DND-41 (cell line): ENCODE measurements around the gene FGFR2.

ENCODE experiments used
- ATAC-seq: fragments of 200-7000 bp; cut with Tn5 transposase; 3 replicates; pipeline ENCODE4 v1.9.1; 2021; ENCODE audit warnings: low read depth; ENCODE audit not compliant: insufficient read depth
- DNase-seq: peaks from one replicate; pipeline ENCODE4 v3.0.0-alpha.2; 2020
- H2AFZ ChIP-seq: 2 replicates; pipeline ENCODE4 v1.6.0; 2012; ENCODE audit warnings: low read depth, low read length
- H3K27ac ChIP-seq: 2 replicates; pipeline ENCODE4 v1.5.1; 2012; ENCODE audit warnings: low read length, inconsistent platforms
- H3K27me3 ChIP-seq: fragments of 200-600 bp; sonication (generic); 2 replicates; pipeline ENCODE4 v1.6.0; 2012; ENCODE audit warnings: low read length, mild to moderate bottlenecking, inconsistent platforms; ENCODE audit not compliant: insufficient read depth, poor library complexity
- H3K36me3 ChIP-seq: 2 replicates; pipeline ENCODE4 v1.5.1; 2012; ENCODE audit warnings: low read length, inconsistent platforms; ENCODE audit not compliant: insufficient read depth
- H3K4me1 ChIP-seq: 2 replicates; pipeline ENCODE4 v1.5.1; 2012; ENCODE audit warnings: mild to moderate bottlenecking, low read length; ENCODE audit not compliant: insufficient read depth
- H3K4me2 ChIP-seq: 2 replicates; pipeline ENCODE4 v1.6.0; 2012; ENCODE audit warnings: mild to moderate bottlenecking, moderate library complexity, low read length, inconsistent platforms; ENCODE audit not compliant: insufficient read depth
- H3K4me3 ChIP-seq, 2 experiments: fragments of 200-600 bp in 1 of 2; shearing (Covaris generic) in 1 of 2; 2 replicates each; pipeline ENCODE4 v1.5.1; 2012 to 2016; ENCODE audit warnings: inconsistent platforms in 2 of 2, low read length in 2 of 2, mild to moderate bottlenecking in 2 of 2, low read depth in 1 of 2, moderate library complexity in 1 of 2
- H3K79me2 ChIP-seq: 2 replicates; pipeline ENCODE4 v1.6.0; 2012; ENCODE audit warnings: low read length, inconsistent platforms; ENCODE audit not compliant: insufficient read depth
- H3K9ac ChIP-seq: 2 replicates; pipeline ENCODE4 v1.6.0; 2012; ENCODE audit warnings: low read depth, mild to moderate bottlenecking, inconsistent platforms, low read length, moderate library complexity
- H3K9me3 ChIP-seq: 2 replicates; pipeline ENCODE4 v1.5.1; 2012; ENCODE audit warnings: low read length, moderate library complexity, mild to moderate bottlenecking, inconsistent platforms; ENCODE audit not compliant: insufficient read depth, severe bottlenecking
- H4K20me1 ChIP-seq: 2 replicates; pipeline ENCODE4 v1.6.0; 2012; ENCODE audit warnings: low read length; ENCODE audit not compliant: insufficient read depth
- CTCF ChIP-seq: IDR thresholded peaks from 2 replicates; pipeline ENCODE4 v1.5.1; 2012; ENCODE audit warnings: borderline replicate concordance, low read length, moderate library complexity, mild to moderate bottlenecking; ENCODE audit not compliant: poor library complexity, severe bottlenecking; ENCODE audit errors: extremely low read depth
- EZH2 ChIP-seq: IDR thresholded peaks from 3 replicates; pipeline ENCODE4 v1.6.1; 2012; ENCODE audit warnings: borderline replicate concordance, low read depth, mild to moderate bottlenecking, moderate library complexity, low read length, inconsistent platforms; ENCODE audit not compliant: severe bottlenecking

FGFR2 gene

GRCh38 chr10:121583258-121583657 is 15.0 kb downstream of the FGFR2 start:
- H3K27me3 ChIP-seq: no peaks in the 10 kb centered on the region
- H4K20me1 ChIP-seq: no peaks in the 10 kb centered on the region
- no peaks in the 10 kb centered on the region for H3K36me3 ChIP-seq
- H3K4me1 ChIP-seq: no peaks in the 10 kb centered on the region
- H3K79me2 ChIP-seq: no peaks in the 10 kb centered on the region
- no peaks in the 10 kb centered on the region for H3K9me3 ChIP-seq
- ATAC-seq (no peak), DNase-seq (no peak)
- no peak overlapping the region for H3K4me3 ChIP-seq
- TF ChIP-seq EZH2 (no peak), CTCF (no peak)
- H3K9ac ChIP-seq: no peak overlapping the region
- H2AFZ ChIP-seq: no peak overlapping the region
- no peak overlapping the region for H3K4me2 ChIP-seq
- H3K27ac ChIP-seq: no peak overlapping the region

DNA sequence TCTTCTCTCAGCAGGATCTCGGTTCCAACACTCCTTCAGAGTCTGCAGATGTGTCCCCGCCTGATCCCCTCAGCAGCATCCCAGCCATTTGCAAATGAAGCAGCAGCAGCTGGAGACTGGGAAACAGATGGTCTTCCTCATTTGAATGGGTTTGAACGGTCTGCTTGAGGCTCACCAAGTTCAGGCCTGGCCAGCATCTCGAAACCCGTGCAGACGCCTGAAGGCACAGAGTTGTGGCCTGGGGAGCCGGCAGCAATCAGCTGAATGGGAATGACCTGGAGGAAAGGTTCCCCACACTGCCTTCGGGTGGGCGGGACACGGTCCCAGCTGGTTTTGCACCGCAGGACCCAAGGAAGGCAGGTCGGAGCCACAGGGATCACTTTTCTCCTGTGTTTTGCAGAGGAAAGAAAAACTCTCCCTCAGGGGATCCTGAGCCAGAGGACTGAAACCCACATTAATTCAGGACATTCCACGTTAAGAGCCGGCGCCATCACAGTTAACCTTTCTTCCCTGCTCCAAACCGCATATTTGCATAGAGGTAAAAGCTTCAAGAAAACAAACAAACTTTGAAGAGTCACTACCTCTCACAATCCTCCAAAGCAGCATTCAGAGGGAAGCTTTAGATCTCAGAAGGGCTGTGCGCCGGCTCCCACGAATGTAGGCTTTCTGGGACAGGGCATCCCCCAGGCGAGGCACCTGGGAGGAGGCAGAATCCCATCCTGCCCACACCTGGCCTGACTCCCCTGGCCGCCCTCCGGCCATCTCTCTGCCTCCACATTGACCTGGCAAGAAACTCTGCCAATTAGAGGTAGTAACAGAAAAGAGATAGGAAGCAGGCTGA is 17.7 kb downstream of the FGFR2 start:
- Histone ChIP-seq H3K9me3 (no peaks in the 10 kb centered on the region), H2AFZ (no peak overlapping the region), H3K4me2 (no peak overlapping the region), H3K4me1 (no peaks in the 10 kb centered on the region), H3K27me3 (no peaks in the 10 kb centered on the region), H3K9ac (no peak overlapping the region), H3K27ac (no peak overlapping the region), H3K79me2 (no peaks in the 10 kb centered on the region), H3K4me3 (no peak overlapping the region), H3K36me3 (no peaks in the 10 kb centered on the region), H4K20me1 (no peaks in the 10 kb centered on the region)
- DNase-seq (no peak), ATAC-seq (no peak)
- TF ChIP-seq CTCF (no peak), EZH2 (no peak)

GRCh38 chr10:121579656-121580055 is 18.6 kb downstream of the FGFR2 start:
- no peaks in the 10 kb centered on the region for H3K4me1 ChIP-seq

More at GRCh38 chr10:121579656-121580055, 18.6 kb downstream of the FGFR2 start:
- no peak overlapping the region for H3K27ac ChIP-seq
- no peak overlapping the region for H3K4me2 ChIP-seq
- DNase-seq (no peak), ATAC-seq (no peak)
- H3K27me3 ChIP-seq: no peaks in the 10 kb centered on the region
- H2AFZ ChIP-seq: no peak overlapping the region
- H3K9ac ChIP-seq: no peak overlapping the region
- H3K9me3 ChIP-seq: no peaks in the 10 kb centered on the region
- H3K79me2 ChIP-seq: no peaks in the 10 kb centered on the region
- no peak overlapping the region for H3K4me3 ChIP-seq
- no peaks in the 10 kb centered on the region for H3K36me3 ChIP-seq
- TF ChIP-seq EZH2: no peak
- no peak for TF ChIP-seq CTCF
- H4K20me1 ChIP-seq: no peaks in the 10 kb centered on the region
